ENCODE results near the gene TMEM63C.

TMEM63C gene

DNA sequence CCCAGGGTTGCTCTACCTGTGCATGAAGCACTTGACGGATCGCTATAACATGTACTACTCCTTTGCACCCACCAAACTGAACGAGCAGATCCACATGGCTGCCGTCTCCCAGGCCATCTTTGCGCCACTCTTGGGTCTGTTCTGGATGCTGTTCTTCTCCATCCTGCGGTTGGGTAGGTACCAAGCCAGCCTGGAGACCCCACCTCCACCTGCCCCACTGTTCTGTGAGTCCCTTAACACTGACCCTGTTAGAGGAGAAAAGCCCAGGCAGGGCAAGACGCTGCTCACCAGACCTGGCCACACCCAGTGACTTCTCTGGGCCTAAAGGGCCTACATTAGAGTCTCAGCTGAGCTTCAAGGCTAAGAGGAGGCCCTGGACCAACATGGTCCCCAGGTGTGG is 67.7 kb downstream of the TMEM63C start:
- H3K4me3 ChIP-seq (ENCODE audit: insufficient read depth, low read length, poor library complexity, severe bottlenecking), result no peak overlapping the region
- no peaks in the 10 kb centered on the region for H3K27me3 ChIP-seq (ENCODE audit: low read length)
- no peaks in the 10 kb centered on the region for H3K9me2 ChIP-seq (replicated peaks; ENCODE audit: insufficient read depth, low read length)
- no peak overlapping the region for H3K4me2 ChIP-seq (ENCODE audit: low read depth, low read length, poor library complexity, severe bottlenecking)
- H3K27ac ChIP-seq (ENCODE audit: low read depth, low read length), result no peak overlapping the region
- H3K9ac ChIP-seq (ENCODE audit: low read length), result no peak overlapping the region
- H3K9me3 ChIP-seq (ENCODE audit: insufficient read depth, low read length), result no peaks in the 10 kb centered on the region
- no peak overlapping the region for H2AFZ ChIP-seq (ENCODE audit: low read depth, low read length, severe bottlenecking)
- H3K36me3 ChIP-seq (ENCODE audit: low read length), result no peaks in the 10 kb centered on the region
- no peaks in the 10 kb centered on the region for H4K20me1 ChIP-seq (ENCODE audit: low read depth, low read length)
- H3F3A ChIP-seq (ENCODE audit: insufficient read depth), result no peaks in the 10 kb centered on the region
- TF ChIP-seq, protein P1, sequence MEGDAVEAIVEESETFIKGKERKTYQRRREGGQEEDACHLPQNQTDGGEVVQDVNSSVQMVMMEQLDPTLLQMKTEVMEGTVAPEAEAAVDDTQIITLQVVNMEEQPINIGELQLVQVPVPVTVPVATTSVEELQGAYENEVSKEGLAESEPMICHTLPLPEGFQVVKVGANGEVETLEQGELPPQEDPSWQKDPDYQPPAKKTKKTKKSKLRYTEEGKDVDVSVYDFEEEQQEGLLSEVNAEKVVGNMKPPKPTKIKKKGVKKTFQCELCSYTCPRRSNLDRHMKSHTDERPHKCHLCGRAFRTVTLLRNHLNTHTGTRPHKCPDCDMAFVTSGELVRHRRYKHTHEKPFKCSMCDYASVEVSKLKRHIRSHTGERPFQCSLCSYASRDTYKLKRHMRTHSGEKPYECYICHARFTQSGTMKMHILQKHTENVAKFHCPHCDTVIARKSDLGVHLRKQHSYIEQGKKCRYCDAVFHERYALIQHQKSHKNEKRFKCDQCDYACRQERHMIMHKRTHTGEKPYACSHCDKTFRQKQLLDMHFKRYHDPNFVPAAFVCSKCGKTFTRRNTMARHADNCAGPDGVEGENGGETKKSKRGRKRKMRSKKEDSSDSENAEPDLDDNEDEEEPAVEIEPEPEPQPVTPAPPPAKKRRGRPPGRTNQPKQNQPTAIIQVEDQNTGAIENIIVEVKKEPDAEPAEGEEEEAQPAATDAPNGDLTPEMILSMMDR (IDR thresholded peaks at IDR 0.05; ENCODE audit: insufficient read depth, low read length, poor library complexity, severe bottlenecking), result no peak
- no peak for TF ChIP-seq EZH2phosphoT487 (conservative IDR thresholded peaks at IDR 0.05; ENCODE audit: low read length)
- H3K79me2 ChIP-seq (ENCODE audit: insufficient read depth, low read length), result no peaks in the 10 kb centered on the region

DNA sequence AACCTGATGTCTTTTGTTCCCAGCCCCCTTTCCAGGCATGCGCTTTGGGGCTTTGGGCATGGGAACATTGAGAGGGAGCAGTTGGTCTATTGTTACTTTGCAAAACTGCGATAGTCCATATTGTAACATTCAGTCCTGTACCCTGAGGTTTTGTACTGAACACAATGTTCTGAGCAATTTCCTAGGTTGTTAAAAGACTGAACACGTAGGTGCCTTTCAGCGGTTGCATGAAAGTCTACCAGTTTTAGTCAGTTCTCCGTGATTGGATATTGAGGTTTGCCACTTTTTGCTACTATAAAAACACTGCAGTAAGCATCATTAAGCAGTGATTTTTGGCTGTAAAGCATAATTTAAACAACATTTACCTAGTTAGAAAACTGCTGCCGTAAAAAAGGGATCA is 69.3 kb downstream of the TMEM63C start:
- Histone ChIP-seq H3K79me2 (ENCODE audit: insufficient read depth, low read length) (no peaks in the 10 kb centered on the region), H3K27ac (ENCODE audit: low read depth, low read length) (no peak overlapping the region), H3K27me3 (ENCODE audit: low read length) (no peaks in the 10 kb centered on the region), H4K20me1 (ENCODE audit: low read depth, low read length) (no peaks in the 10 kb centered on the region), H3K9ac (ENCODE audit: low read length) (no peak overlapping the region), H3F3A (ENCODE audit: insufficient read depth) (no peaks in the 10 kb centered on the region), H2AFZ (ENCODE audit: low read depth, low read length, severe bottlenecking) (no peak overlapping the region), H3K4me3 (ENCODE audit: insufficient read depth, low read length, poor library complexity, severe bottlenecking) (no peak overlapping the region), H3K4me2 (ENCODE audit: low read depth, low read length, poor library complexity, severe bottlenecking) (no peak overlapping the region), H3K9me3 (ENCODE audit: insufficient read depth, low read length) (no peaks in the 10 kb centered on the region), H3K9me2 (replicated peaks; ENCODE audit: insufficient read depth, low read length) (no peaks in the 10 kb centered on the region), H3K36me3 (ENCODE audit: low read length) (no peaks in the 10 kb centered on the region)
- TF ChIP-seq, protein P1 (IDR thresholded peaks at IDR 0.05; ENCODE audit: insufficient read depth, low read length, poor library complexity, severe bottlenecking), result no peak
- no peak for TF ChIP-seq EZH2phosphoT487 (conservative IDR thresholded peaks at IDR 0.05; ENCODE audit: low read length)

- H3K27me3 ChIP-seq (ENCODE audit: low read length), result no peaks in the 10 kb centered on the region
- no peaks in the 10 kb centered on the region for H3K79me2 ChIP-seq (ENCODE audit: insufficient read depth, low read length)
- H3F3A ChIP-seq (ENCODE audit: insufficient read depth), result no peaks in the 10 kb centered on the region
- no peak overlapping the region for H2AFZ ChIP-seq (ENCODE audit: low read depth, low read length, severe bottlenecking)
- H3K9me2 ChIP-seq (replicated peaks; ENCODE audit: insufficient read depth, low read length), result no peaks in the 10 kb centered on the region
- H3K4me2 ChIP-seq (ENCODE audit: low read depth, low read length, poor library complexity, severe bottlenecking), result no peak overlapping the region
- no peaks in the 10 kb centered on the region for H3K9me3 ChIP-seq (ENCODE audit: insufficient read depth, low read length)
- TF ChIP-seq, protein P1 (IDR thresholded peaks at IDR 0.05; ENCODE audit: insufficient read depth, low read length, poor library complexity, severe bottlenecking), result no peak
- TF ChIP-seq EZH2phosphoT487 (conservative IDR thresholded peaks at IDR 0.05; ENCODE audit: low read length), result no peak
- H3K27ac ChIP-seq (ENCODE audit: low read depth, low read length), result no peak overlapping the region
- H3K9ac ChIP-seq (ENCODE audit: low read length), result no peak overlapping the region
- H3K4me3 ChIP-seq (ENCODE audit: insufficient read depth, low read length, poor library complexity, severe bottlenecking), result no peak overlapping the region
- no peaks in the 10 kb centered on the region for H3K36me3 ChIP-seq (ENCODE audit: low read length)
- H4K20me1 ChIP-seq (ENCODE audit: low read depth, low read length), result no peaks in the 10 kb centered on the region
Measured at GRCh38 chr14:77251870-77252269, 70.3 kb downstream of the TMEM63C start.
